DOHH2 (cell line): ENCODE data around the gene PKD1.

ENCODE experiments used
- EZH2phosphoT487 ChIP-seq: fragments of 200-600 bp; sonication (generic); IDR thresholded peaks from 2 replicates; pipeline ENCODE4 v1.6.1; 2017; ENCODE audit warnings: borderline replicate concordance, mild to moderate bottlenecking, antibody characterized with exemption, low read length, moderate library complexity, mixed read lengths
- TF ChIP-seq, protein P1 (sequence below): fragments of 200-600 bp; sonication (generic); IDR thresholded peaks from one replicate; pipeline ENCODE4 v1.5.1; 2014; ENCODE audit warnings: antibody characterized with exemption, mild to moderate bottlenecking, low read depth, low read length; ENCODE audit not compliant: poor library complexity, severe bottlenecking

GRCh38 chr16:2076072-2076865 lies 59.4 kb downstream of the PKD1 start:
- TF ChIP-seq, protein P1, sequence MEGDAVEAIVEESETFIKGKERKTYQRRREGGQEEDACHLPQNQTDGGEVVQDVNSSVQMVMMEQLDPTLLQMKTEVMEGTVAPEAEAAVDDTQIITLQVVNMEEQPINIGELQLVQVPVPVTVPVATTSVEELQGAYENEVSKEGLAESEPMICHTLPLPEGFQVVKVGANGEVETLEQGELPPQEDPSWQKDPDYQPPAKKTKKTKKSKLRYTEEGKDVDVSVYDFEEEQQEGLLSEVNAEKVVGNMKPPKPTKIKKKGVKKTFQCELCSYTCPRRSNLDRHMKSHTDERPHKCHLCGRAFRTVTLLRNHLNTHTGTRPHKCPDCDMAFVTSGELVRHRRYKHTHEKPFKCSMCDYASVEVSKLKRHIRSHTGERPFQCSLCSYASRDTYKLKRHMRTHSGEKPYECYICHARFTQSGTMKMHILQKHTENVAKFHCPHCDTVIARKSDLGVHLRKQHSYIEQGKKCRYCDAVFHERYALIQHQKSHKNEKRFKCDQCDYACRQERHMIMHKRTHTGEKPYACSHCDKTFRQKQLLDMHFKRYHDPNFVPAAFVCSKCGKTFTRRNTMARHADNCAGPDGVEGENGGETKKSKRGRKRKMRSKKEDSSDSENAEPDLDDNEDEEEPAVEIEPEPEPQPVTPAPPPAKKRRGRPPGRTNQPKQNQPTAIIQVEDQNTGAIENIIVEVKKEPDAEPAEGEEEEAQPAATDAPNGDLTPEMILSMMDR = no peak
- no peak for TF ChIP-seq EZH2phosphoT487
